BLaER1 (cell line): Measurements from ENCODE around the gene ATP8A2.

ENCODE experiments used
- H3K27ac ChIP-seq: shearing (Covaris generic); formaldehyde crosslinking; 2 replicates; pipeline ENCODE4 v1.8.1; 2022
- H3K27me3 ChIP-seq: shearing (Covaris generic); formaldehyde crosslinking; 2 replicates; pipeline ENCODE4 v1.8.1; 2022
- H3K36me3 ChIP-seq: shearing (Covaris generic); formaldehyde crosslinking; 2 replicates; pipeline ENCODE4 v1.8.1; 2022
- H3K4me1 ChIP-seq: shearing (Covaris generic); formaldehyde crosslinking; 2 replicates; pipeline ENCODE4 v1.8.1; 2022
- H3K4me2 ChIP-seq: shearing (Covaris generic); formaldehyde crosslinking; 2 replicates; pipeline ENCODE4 v1.8.1; 2022
- H3K4me3 ChIP-seq: shearing (Covaris generic); formaldehyde crosslinking; 2 replicates; pipeline ENCODE4 v1.8.1; 2022
- H3K9ac ChIP-seq: shearing (Covaris generic); formaldehyde crosslinking; 2 replicates; pipeline ENCODE4 v1.8.1; 2022
- H3K9me3 ChIP-seq: shearing (Covaris generic); formaldehyde crosslinking; 2 replicates; pipeline ENCODE4 v1.8.1; 2022
- H4K20me1 ChIP-seq: shearing (Covaris generic); formaldehyde crosslinking; 2 replicates; pipeline ENCODE4 v1.8.1; 2022
- Cebpa-rat ChIP-seq: shearing (Covaris generic); IDR thresholded peaks from 2 replicates; pipeline ENCODE4 v1.8.1; 2022

Gene ATP8A2

DNA sequence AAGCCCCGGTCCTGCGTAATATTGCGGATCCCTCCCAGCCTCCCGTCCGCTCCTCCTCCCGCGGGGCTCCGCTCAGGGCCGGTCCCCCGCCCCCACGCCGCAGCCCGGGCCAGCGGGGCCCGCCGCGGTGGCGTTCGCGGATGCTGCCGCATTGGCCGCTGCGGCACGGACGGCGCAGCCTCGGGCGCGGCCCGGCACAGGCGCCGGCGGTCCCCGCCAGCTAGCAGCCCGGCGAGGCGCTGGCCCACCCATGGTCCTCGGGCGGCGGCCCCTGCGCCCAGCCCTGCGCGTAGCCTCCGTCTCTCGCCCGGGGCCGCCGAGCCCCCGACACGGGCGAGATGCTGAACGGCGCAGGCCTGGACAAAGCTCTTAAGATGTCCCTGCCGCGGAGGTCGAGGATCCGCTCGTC is at the start of gene ATP8A2:
ATP8A2 (plus strand) TSS at position 100 of the 409 bp plus-strand sequence; CDS start at position 339, 239 bp downstream.
- no peak within 1 kb of the TSS for H3K27ac ChIP-seq
- no peak for TF ChIP-seq Cebpa-rat
- peaks cover 18% of the 10 kb centered on the region for H3K9me3 ChIP-seq
- no peak within 1 kb of the TSS for H3K9ac ChIP-seq
- no peaks in the 10 kb centered on the region for H3K4me1 ChIP-seq
- no peaks in the 10 kb centered on the region for H4K20me1 ChIP-seq
- no peak within 1 kb of the TSS for H3K4me2 ChIP-seq
- peaks cover 47% of the 10 kb centered on the region for H3K27me3 ChIP-seq
- H3K4me3 ChIP-seq: no peak within 1 kb of the TSS
- H3K36me3 ChIP-seq: no peaks in the 10 kb centered on the region

DNA sequence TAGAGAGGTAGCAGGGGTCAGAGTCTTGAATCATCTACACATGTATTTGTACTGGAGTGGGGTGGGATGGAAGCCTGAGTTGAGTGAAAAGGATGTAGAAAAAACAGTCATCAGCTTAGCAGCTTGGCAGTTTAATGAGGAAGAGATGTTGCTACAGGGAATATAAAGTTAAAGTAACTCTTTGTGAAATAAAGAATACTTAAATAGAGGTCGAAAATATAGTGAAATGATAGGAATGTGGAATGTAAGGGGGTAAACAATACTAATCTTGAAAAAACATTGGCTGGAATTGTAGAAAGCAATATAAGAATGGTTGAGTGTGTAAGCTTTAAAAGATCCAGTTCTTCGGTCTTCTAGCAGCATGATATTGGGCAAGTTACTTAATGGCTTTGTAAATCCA is 47.7 kb upstream of the ATP8A2 start:
- H4K20me1 ChIP-seq: peaks cover 2% of the 10 kb centered on the region; the same call in 1 of the 2 replicates
- H3K9me3 ChIP-seq: no peaks in the 10 kb centered on the region
- H3K9ac ChIP-seq: no peak overlapping the region
- H3K27ac ChIP-seq: no peak overlapping the region
- H3K4me1 ChIP-seq: no peaks in the 10 kb centered on the region
- TF ChIP-seq Cebpa-rat: no peak
- peaks cover 83% of the 10 kb centered on the region for H3K36me3 ChIP-seq
- no peaks in the 10 kb centered on the region for H3K27me3 ChIP-seq
- no peak overlapping the region for H3K4me3 ChIP-seq
- H3K4me2 ChIP-seq: no peak overlapping the region

DNA sequence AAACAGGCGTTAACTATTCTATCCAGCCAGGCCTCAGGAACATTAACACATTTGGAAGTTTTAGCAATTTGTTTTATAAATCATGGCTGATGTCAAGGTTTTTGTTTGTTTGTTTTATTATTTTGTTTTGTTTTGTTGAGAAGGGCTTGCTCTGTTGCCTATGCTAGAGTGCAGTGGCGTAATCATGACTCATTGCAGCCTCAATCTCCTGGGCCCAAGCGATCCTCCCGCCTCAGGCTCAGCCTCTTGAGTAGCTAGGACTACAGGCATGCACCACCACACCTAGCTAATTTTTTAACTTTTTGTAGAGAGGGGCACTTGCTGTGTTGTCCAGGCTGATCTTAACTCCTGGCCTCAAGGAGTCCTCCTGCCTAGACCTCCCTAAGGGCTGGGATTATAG is 42.1 kb upstream of the ATP8A2 start:
- no peak overlapping the region for H3K9ac ChIP-seq

DNA sequence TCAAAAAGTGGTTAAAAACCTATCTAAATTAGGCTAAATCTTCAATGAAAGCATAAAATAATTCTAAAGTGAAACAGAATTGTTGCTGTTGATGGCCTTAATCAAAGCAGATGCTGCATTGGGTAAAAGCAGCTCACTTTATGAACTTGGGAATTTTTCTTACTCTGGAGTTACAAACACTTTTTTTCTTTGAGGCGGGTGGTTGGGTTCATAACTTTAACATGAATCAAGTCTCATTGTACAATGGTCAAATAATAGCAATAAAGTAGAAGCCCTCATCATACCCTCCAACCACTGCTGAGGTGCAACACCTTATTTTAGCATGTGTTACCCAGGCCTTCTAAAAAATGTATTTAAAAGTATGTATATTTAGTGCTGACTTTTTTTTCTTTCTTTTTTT is 41.2 kb upstream of the ATP8A2 start:
- Histone ChIP-seq H3K27me3 (no peaks in the 10 kb centered on the region), H3K4me3 (no peak overlapping the region), H3K9ac (no peak overlapping the region), H3K4me2 (no peak overlapping the region), H3K27ac (no peak overlapping the region), H3K9me3 (no peaks in the 10 kb centered on the region), H4K20me1 (peaks cover 36% of the 10 kb centered on the region), H3K36me3 (peaks cover 88% of the 10 kb centered on the region), H3K4me1 (no peaks in the 10 kb centered on the region)
- TF ChIP-seq Cebpa-rat: no peak

More for the DNA sequence above, 42.1 kb upstream of the ATP8A2 start:
- H3K36me3 ChIP-seq: peaks cover 92% of the 10 kb centered on the region
- no peaks in the 10 kb centered on the region for H3K9me3 ChIP-seq
- H3K27me3 ChIP-seq: no peaks in the 10 kb centered on the region
- H3K4me1 ChIP-seq: no peaks in the 10 kb centered on the region
- H3K27ac ChIP-seq: no peak overlapping the region
- H3K4me2 ChIP-seq: no peak overlapping the region
- no peak overlapping the region for H3K4me3 ChIP-seq
- H4K20me1 ChIP-seq: peaks cover 28% of the 10 kb centered on the region
- no peak for TF ChIP-seq Cebpa-rat

DNA sequence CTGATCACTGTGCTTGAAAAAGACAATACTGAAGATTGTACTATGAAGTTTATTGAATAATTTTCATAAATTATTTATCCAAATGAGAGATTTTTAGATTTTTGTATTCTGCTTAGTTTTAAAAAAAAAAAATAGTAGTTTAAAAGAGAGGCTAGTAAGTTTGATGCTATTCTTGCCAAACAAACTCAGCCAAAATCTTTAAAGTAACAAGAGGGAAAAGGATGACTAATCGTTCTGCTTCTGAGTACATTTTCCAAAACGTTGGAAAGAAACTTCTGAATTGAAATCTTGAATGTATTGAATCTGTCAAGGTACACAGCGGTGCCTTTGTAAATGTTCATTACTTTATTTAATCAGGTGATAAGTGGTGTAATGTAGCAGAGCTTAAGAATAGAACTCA is 35.9 kb upstream of the ATP8A2 start:
- no peak for TF ChIP-seq Cebpa-rat
- Histone ChIP-seq H3K36me3 (peaks cover 74% of the 10 kb centered on the region), H3K9me3 (no peaks in the 10 kb centered on the region), H4K20me1 (peaks cover 32% of the 10 kb centered on the region), H3K4me3 (no peak overlapping the region), H3K27me3 (no peaks in the 10 kb centered on the region), H3K4me1 (no peaks in the 10 kb centered on the region), H3K4me2 (no peak overlapping the region), H3K9ac (no peak overlapping the region), H3K27ac (no peak overlapping the region)

DNA sequence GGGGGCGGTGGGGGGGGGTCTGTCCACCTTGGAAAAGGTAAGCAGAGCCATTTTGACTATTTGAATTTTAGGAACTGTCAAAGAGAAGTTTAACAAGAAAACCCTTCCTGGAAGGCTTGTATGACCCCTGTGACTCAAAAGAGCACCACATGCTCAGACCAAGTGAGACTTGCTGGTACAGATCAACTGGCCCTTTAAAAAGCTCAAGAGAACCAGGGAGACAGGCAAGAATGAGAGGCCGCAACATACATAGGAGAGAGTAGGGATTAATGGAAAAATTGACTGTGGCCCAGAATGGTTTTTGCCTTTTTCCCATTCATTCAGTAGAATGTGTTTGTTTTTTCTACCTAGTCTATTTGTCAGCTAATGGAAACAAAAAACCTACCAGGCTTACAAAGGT is 26.2 kb upstream of the ATP8A2 start:
- no peaks in the 10 kb centered on the region for H3K27me3 ChIP-seq
- no peaks in the 10 kb centered on the region for H3K4me1 ChIP-seq
- peaks cover 16% of the 10 kb centered on the region for H3K36me3 ChIP-seq
- H3K9ac ChIP-seq: no peak overlapping the region
- no peak overlapping the region for H3K4me3 ChIP-seq
- no peak for TF ChIP-seq Cebpa-rat
- no peak overlapping the region for H3K27ac ChIP-seq
- H4K20me1 ChIP-seq: no peaks in the 10 kb centered on the region
- H3K4me2 ChIP-seq: no peak overlapping the region
- no peaks in the 10 kb centered on the region for H3K9me3 ChIP-seq

DNA sequence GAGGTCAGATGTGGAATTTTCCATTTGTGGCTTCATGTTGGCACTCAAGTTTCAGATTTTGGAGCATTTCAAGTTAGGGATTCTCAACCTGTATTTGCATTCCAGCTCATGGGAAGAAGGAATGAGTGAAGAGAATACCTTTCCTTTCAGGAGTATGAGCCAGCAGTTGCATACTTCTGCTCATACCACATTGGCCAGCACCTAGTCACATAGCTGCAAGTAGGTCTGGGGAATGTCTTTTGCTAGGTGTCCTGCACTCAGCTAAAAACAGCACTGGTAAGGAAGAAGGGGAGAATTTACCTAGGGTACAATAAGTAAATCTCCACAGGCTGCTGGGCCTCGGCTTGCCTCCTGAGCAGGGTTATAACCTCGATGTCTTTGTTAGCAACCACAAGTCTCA is 24.6 kb upstream of the ATP8A2 start:
- H3K36me3 ChIP-seq: peaks cover 9% of the 10 kb centered on the region
- H3K4me1 ChIP-seq: no peaks in the 10 kb centered on the region
- H3K9me3 ChIP-seq: no peaks in the 10 kb centered on the region
- H3K27ac ChIP-seq: no peak overlapping the region
- no peak overlapping the region for H3K4me2 ChIP-seq
- no peaks in the 10 kb centered on the region for H4K20me1 ChIP-seq
- no peak overlapping the region for H3K4me3 ChIP-seq
- TF ChIP-seq Cebpa-rat: no peak
- H3K27me3 ChIP-seq: no peaks in the 10 kb centered on the region
- H3K9ac ChIP-seq: no peak overlapping the region

DNA sequence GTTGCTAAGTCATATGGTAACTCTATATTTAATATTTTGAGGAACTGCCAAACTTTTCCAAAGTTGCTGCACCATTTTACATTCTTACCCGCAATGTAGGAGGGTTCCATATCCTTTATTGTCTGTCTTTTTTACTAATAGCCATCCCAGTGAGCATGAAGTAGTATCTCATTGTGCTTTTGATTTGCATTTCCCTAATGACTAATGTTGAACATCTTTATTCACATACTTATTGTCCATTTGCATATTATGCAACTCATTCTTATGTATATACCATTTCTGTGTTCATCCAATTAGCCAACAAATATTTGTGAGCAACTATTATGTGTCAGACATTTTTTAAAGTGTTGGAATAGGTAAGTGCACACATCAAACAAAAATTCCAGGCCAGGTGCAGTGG is 20.4 kb upstream of the ATP8A2 start:
- Histone ChIP-seq H3K36me3 (no peaks in the 10 kb centered on the region), H3K9ac (no peak overlapping the region), H3K4me3 (no peak overlapping the region), H3K27me3 (no peaks in the 10 kb centered on the region), H3K4me1 (no peaks in the 10 kb centered on the region), H3K9me3 (no peaks in the 10 kb centered on the region; the same call in 1 of the 2 replicates), H3K4me2 (no peak overlapping the region), H4K20me1 (no peaks in the 10 kb centered on the region), H3K27ac (no peak overlapping the region)
- TF ChIP-seq Cebpa-rat: no peak

DNA sequence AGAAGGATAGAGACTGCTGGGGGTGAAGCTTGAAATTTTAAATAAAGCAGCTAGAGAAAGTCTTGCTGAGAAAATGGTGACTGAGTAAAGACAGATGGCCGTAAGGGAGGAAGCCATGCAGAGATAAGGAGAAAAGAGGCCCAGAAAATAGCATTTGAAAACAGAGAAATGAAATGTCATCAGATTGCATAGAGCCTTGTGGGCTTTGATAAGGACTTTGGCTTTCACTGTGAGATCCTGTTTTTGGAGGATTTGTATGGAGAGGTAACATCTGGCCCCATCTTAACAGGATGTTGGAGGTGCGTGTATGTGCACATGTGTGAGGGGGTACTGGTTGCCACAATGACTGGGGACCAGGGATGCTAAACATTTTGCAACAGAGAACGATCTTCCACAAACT is 19.5 kb upstream of the ATP8A2 start:
- TF ChIP-seq Cebpa-rat: no peak
- H3K4me1 ChIP-seq: no peaks in the 10 kb centered on the region
- H3K9ac ChIP-seq: no peak overlapping the region
- no peak overlapping the region for H3K4me3 ChIP-seq
- no peaks in the 10 kb centered on the region for H3K36me3 ChIP-seq
- no peaks in the 10 kb centered on the region for H3K27me3 ChIP-seq
- no peaks in the 10 kb centered on the region for H4K20me1 ChIP-seq
- no peaks in the 10 kb centered on the region; the same call in 1 of the 2 replicates for H3K9me3 ChIP-seq
- H3K27ac ChIP-seq: no peak overlapping the region
- H3K4me2 ChIP-seq: no peak overlapping the region

DNA sequence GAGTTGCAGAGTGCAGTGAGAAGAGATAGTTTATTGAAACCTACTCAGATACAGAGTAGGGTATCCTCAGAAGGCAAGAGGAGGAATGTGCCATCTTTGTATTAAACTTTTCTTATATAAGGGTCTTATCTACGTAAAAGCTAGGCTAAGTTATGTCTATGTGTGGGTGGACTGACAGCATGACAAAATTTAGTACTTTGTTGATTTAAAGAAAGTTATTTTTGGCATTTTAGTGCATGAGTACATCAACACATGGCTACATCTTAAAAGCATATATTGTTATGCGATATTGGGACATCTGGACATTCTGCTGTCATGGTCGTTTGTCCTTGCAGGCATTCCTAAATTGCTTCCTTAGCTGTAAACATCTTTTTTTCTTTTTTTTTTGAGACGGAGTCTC is 19.0 kb upstream of the ATP8A2 start:
- H3K36me3 ChIP-seq: no peaks in the 10 kb centered on the region
- no peak overlapping the region for H3K27ac ChIP-seq
- H3K4me2 ChIP-seq: no peak overlapping the region
- no peaks in the 10 kb centered on the region for H4K20me1 ChIP-seq
- H3K4me3 ChIP-seq: no peak overlapping the region
- no peak overlapping the region for H3K9ac ChIP-seq
- TF ChIP-seq Cebpa-rat: no peak
- no peaks in the 10 kb centered on the region for H3K27me3 ChIP-seq
- H3K4me1 ChIP-seq: no peaks in the 10 kb centered on the region
- H3K9me3 ChIP-seq: no peaks in the 10 kb centered on the region; the same call in 1 of the 2 replicates

DNA sequence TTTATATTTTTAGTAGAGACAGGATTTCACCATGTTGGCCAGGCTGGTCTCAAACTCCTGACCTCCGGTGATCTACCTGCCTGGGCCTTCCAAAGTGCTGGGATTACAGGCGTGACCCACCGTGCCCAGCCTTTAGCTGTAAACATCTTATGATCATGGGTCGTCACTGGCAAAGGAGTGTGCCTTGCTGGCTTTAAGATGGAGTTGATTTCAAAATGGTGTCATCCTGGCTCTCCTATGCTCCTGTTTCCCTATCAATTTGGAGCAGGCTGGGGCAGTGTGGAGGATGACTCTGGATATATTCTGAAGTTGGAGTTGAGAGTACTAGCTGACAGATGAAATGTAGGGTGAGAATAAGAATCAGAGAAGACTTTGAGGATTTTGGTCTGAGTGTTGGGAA is 18.4 kb upstream of the ATP8A2 start:
- Histone ChIP-seq H3K9me3 (no peaks in the 10 kb centered on the region; the same call in 1 of the 2 replicates), H3K4me3 (no peak overlapping the region), H4K20me1 (no peaks in the 10 kb centered on the region), H3K27me3 (no peaks in the 10 kb centered on the region), H3K4me2 (no peak overlapping the region), H3K27ac (no peak overlapping the region), H3K9ac (no peak overlapping the region), H3K4me1 (no peaks in the 10 kb centered on the region), H3K36me3 (no peaks in the 10 kb centered on the region)
- no peak for TF ChIP-seq Cebpa-rat
